ENCODE measurements around the gene STXBP1.

STXBP1 gene

GRCh38 chr9:127739614-127740330 lies 127.7 kb downstream of the STXBP1 start:
- DNase-seq, result no peak

GRCh38 chr9:127741831-127742434 lies 129.9 kb downstream of the STXBP1 start:
- DNase-seq, result no peak
